Stomach (tissue), 9 donors: Measurements from ENCODE around the gene AUTS2. TPM values are rescaled to one million over a fixed set of nuclear protein-coding genes. Genes with fewer than 3 reads are reported as not detected.

Source experiments
- DNase-seq, 2 donors: peaks; one replicate each; pipeline versions ENCODE4 v3.0.0 to v3.0.0-alpha.2; 2013 to 2019
- H3K27ac ChIP-seq, 5 donors: fragments of 200-600 bp in 4 of 5; sonication (generic) in 4 of 5; one replicate each; pipeline ENCODE4 v1.5.1; 2013 to 2019; ENCODE audit warnings: mild to moderate bottlenecking in 1 of 5, moderate library complexity in 1 of 5
- H3K27me3 ChIP-seq, 3 donors: fragments of 200-600 bp; sonication (generic); one replicate each; pipeline ENCODE4 v1.5.1; 2017 to 2019; ENCODE audit warnings: mixed run types in 1 of 3
- H3K36me3 ChIP-seq, 4 donors: fragments of 200-600 bp; sonication (generic); 1 replicate in 3 of 4; 2 replicates in 1 of 4; pipeline ENCODE4 v1.5.1; 2016 to 2019
- H3K4me1 ChIP-seq, 4 donors: fragments of 200-600 bp; sonication (generic); one replicate each; pipeline ENCODE4 v1.5.1; 2016 to 2019
- H3K4me3 ChIP-seq, 4 donors: fragments of 200-600 bp; sonication (generic) in 3 of 4; one replicate each; pipeline ENCODE4 v1.5.1; 2016 to 2019; ENCODE audit warnings: mild to moderate bottlenecking in 1 of 4
- H3K9me3 ChIP-seq, 4 donors: fragments of 200-600 bp; sonication (generic); one replicate each; pipeline ENCODE4 v1.5.1; 2016 to 2019
- CTCF ChIP-seq, 7 experiments: fragments of 450-650 bp in 4 of 7; fragments of 200-600 bp in 3 of 7; sonication (generic) in 3 of 7; IDR thresholded peaks; one replicate each; pipeline ENCODE4 v1.5.1; 2016 to 2019; ENCODE audit warnings: antibody characterized with exemption in 7 of 7, control low read depth in 2 of 7, mild to moderate bottlenecking in 1 of 7
- EP300 ChIP-seq: sonication (generic); formaldehyde crosslinking; IDR thresholded peaks from one replicate; pipeline ENCODE4 v1.6.1; 2017; ENCODE audit warnings: antibody characterized with exemption
- POLR2A ChIP-seq, 4 donors: fragments of 450-650 bp; IDR thresholded peaks; one replicate each; pipeline ENCODE4 v1.6.1; 2016; ENCODE audit warnings: antibody characterized with exemption in 4 of 4, control low read depth in 2 of 4, mild to moderate bottlenecking in 1 of 4, moderate library complexity in 1 of 4
- POLR2AphosphoS5 ChIP-seq, 3 donors: sonication (generic); formaldehyde crosslinking; IDR thresholded peaks; one replicate each; pipeline ENCODE4 v1.6.1; 2016; ENCODE audit warnings: antibody characterized with exemption in 3 of 3
- WGBS, 5 donors: extraction: QIAGEN DNeasy Blood & Tissue Kit in 3 of 5; methylation state at CpG; one replicate each; pipeline versions ENCODE4 v1.1.5 to v1.1.7; 2013 to 2018; 5-methylcytosine and 5-hydroxymethylcytosine counted together
- intact Hi-C: fragments of 100-400 bp; cut with DNase I; formaldehyde crosslinking; loops from one replicate; pipeline ENCODE4 v1.15.1; 2023; ENCODE audit warnings: low total_unique reads
- polyA plus RNA-seq, 3 donors: library from polyadenylated mRNA; stranded (reverse); fragments of 200-250 nt; gene quantifications; one replicate each; pipeline ENCODE4 v1.2.3, GENCODE V29; 2013
- total RNA-seq, 5 donors: library from RNA; depleted of rRNA; stranded (reverse); fragments of >200 nt; gene quantifications; one replicate each; pipeline versions ENCODE4 v1.1.0 to v1.2.3, GENCODE V29; 2014 to 2016
- donor health status: healthy with polysubstance abuse.
- donor health status: Bipolar disorder and iron deficiency.
- donor health status: healthy.

The AUTS2 gene
- total and polyA plus RNA-seq, 8 donors: 3.8 to 90.3 (median 38.1) TPM

GRCh38 chr7:70624500-70625103 is 1026.3 kb downstream of the AUTS2 start:
- no peak overlapping the region for H3K27ac ChIP-seq
- no peak for TF ChIP-seq CTCF (IDR thresholded peaks at IDR 0.05)
- TF ChIP-seq POLR2A (IDR thresholded peaks at IDR 0.05): no peak
- TF ChIP-seq EP300: no peak
- no peak for TF ChIP-seq POLR2AphosphoS5 (IDR thresholded peaks at IDR 0.05)
- intact Hi-C loops: no loop called here
- no peaks in the 10 kb centered on the region for H3K36me3 ChIP-seq
- no peaks in the 10 kb centered on the region for H3K9me3 ChIP-seq
- no peak for DNase-seq
- H3K4me1 ChIP-seq: no peaks in the 10 kb centered on the region
- WGBS, 5 donors: 86 to 94% (median 91%) methylated on average over 5 of the region's 5 CpGs
- no peak overlapping the region for H3K4me3 ChIP-seq
- no peaks in the 10 kb centered on the region for H3K27me3 ChIP-seq

- Histone ChIP-seq H3K27ac (no peak overlapping the region), H3K9me3 (no peaks in the 10 kb centered on the region), H3K4me1 (no peaks in the 10 kb centered on the region), H3K36me3 (no peaks in the 10 kb centered on the region), H3K4me3 (no peak overlapping the region), H3K27me3 (no peaks in the 10 kb centered on the region)
- TF ChIP-seq EP300 (no peak), POLR2A (IDR thresholded peaks at IDR 0.05) (no peak), CTCF (IDR thresholded peaks at IDR 0.05) (no peak), POLR2AphosphoS5 (IDR thresholded peaks at IDR 0.05) (no peak)
- DNase-seq: no peak
- 76 to 86% (median 83%) methylated on average over 6 of the region's 6 CpGs for WGBS, 5 donors
- intact Hi-C loops: no loop called here
These were observed 1029.2 kb downstream of the AUTS2 start for GRCh38 chr7:70627461-70627860.

GRCh38 chr7:70630440-70630817 is 1032.2 kb downstream of the AUTS2 start:
- no peaks in the 10 kb centered on the region for H3K36me3 ChIP-seq
- H3K4me1 ChIP-seq: no peaks in the 10 kb centered on the region
- TF ChIP-seq CTCF (IDR thresholded peaks at IDR 0.05) (no peak), EP300 (no peak), POLR2A (IDR thresholded peaks at IDR 0.05) (no peak), POLR2AphosphoS5 (IDR thresholded peaks at IDR 0.05) (no peak)
- no peaks in the 10 kb centered on the region for H3K27me3 ChIP-seq
- H3K27ac ChIP-seq: no peak overlapping the region
- no peak overlapping the region for H3K4me3 ChIP-seq
- no peak for DNase-seq
- no peaks in the 10 kb centered on the region for H3K9me3 ChIP-seq
- 70 to 89% (median 82%) methylated on average over 7 of the region's 7 CpGs for WGBS, 5 donors
- intact Hi-C loops: no loop called here

GRCh38 chr7:70630818-70631457 is 1032.7 kb downstream of the AUTS2 start:
- Histone ChIP-seq H3K9me3 (no peaks in the 10 kb centered on the region), H3K4me3 (no peak overlapping the region), H3K27me3 (no peaks in the 10 kb centered on the region), H3K27ac (no peak overlapping the region), H3K4me1 (no peaks in the 10 kb centered on the region), H3K36me3 (no peaks in the 10 kb centered on the region)
- intact Hi-C loops: no loop called here
- TF ChIP-seq EP300 (no peak), POLR2A (IDR thresholded peaks at IDR 0.05) (no peak), POLR2AphosphoS5 (IDR thresholded peaks at IDR 0.05) (no peak), CTCF (IDR thresholded peaks at IDR 0.05) (no peak)
- DNase-seq: peak in 1 of 2 donors; percentile 76
- WGBS, 5 donors: 69 to 81% (median 80%) methylated on average over 28 of the region's 28 CpGs
